ENCODE data around the gene TSPAN5. TPM values are rescaled to one million over a fixed set of nuclear protein-coding genes. Genes with fewer than 3 reads are reported as not detected.

The TSPAN5 gene
- polyA plus RNA-seq, 1 of the 3 experiments (the other 2 are of a cell fraction) = 38.6 TPM

DNA sequence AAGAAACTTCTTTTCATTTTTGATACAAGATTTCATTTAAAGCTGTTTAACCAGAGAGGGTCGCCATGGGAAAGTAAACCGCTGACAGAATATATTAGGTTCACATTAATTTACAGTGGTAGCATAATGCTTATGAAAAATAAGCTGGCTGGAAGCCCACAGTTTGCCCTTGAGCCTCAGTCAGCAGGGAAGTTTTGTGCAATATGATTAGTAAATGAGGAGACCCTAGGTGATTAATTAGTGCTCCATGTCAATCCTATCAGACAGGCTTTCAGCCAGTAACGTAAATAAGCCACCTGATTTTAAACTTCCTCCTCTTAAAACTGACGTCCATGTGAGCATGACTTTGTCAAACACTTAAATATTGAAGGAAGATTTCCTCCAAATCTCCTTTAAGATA is 134.2 kb downstream of the TSPAN5 start:
- no peaks in the 10 kb centered on the region for H3K27me3 ChIP-seq (ENCODE audit: insufficient read depth)
- H3K36me3 ChIP-seq (replicated peaks in 1 of 2; ENCODE audit: control insufficient read depth in 1 of 2, insufficient read depth in 2 of 2, low read length in 1 of 2) = no peaks in the 10 kb centered on the region
- H3K4me2 ChIP-seq = peak overlapping the region; percentile 74
- H3K9me2 ChIP-seq = no peaks in the 10 kb centered on the region
- ChIA-PET CTCF (interaction anchor here (0.6 kb wide), 1 partner anchor 122 kb away, joined by 3 read pairs; no protein-coding TSS in a partner anchor), POLR2A (no interaction called here)
- H3K4me3 ChIP-seq (ENCODE audit: low read depth in 2 of 2, low read length in 1 of 2) = no peak overlapping the region
- H2AFZ ChIP-seq (ENCODE audit: low read depth) = no peak overlapping the region
- no peak for DNase-seq
- TF ChIP-seq FOSL2 (IDR thresholded peaks at IDR 0.05; ENCODE audit: borderline replicate concordance, low read depth) = no peak
- TF ChIP-seq, protein P1, sequence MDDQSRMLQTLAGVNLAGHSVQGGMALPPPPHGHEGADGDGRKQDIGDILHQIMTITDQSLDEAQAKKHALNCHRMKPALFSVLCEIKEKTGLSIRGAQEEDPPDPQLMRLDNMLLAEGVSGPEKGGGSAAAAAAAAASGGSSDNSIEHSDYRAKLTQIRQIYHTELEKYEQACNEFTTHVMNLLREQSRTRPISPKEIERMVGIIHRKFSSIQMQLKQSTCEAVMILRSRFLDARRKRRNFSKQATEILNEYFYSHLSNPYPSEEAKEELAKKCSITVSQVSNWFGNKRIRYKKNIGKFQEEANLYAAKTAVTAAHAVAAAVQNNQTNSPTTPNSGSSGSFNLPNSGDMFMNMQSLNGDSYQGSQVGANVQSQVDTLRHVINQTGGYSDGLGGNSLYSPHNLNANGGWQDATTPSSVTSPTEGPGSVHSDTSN (IDR thresholded peaks at IDR 0.05) = peak; percentile 8; the same call in 1 of the 2 replicates
- H3K79me2 ChIP-seq (ENCODE audit: insufficient read depth) = peaks cover 88% of the 10 kb centered on the region
- peaks cover 31% of the 10 kb centered on the region for H3F3A ChIP-seq (replicated peaks; ENCODE audit: insufficient read depth)
- 55% methylated on average over 4 of the region's 4 CpGs for WGBS (ENCODE audit: low lambda C conversion rate)
- peak overlapping the region; percentile 76; the same call in 1 of the 2 replicates for H3K9ac ChIP-seq
- H3K27ac ChIP-seq (ENCODE audit: low read depth in 2 of 2, low read length in 1 of 2) = peak overlapping the region; percentile 34 to 98; a peak in 3 of 4 replicates
- no peaks in the 10 kb centered on the region for H4K20me1 ChIP-seq (ENCODE audit: insufficient read depth)
- peaks cover 8 to 51% of the 10 kb centered on the region in 2 experiments for H3K4me1 ChIP-seq (ENCODE audit: control insufficient read depth in 1 of 2, insufficient read depth in 2 of 2, low read depth in 1 of 2, low read length in 1 of 2)
- no peaks in the 10 kb centered on the region for H3K9me3 ChIP-seq

DNA sequence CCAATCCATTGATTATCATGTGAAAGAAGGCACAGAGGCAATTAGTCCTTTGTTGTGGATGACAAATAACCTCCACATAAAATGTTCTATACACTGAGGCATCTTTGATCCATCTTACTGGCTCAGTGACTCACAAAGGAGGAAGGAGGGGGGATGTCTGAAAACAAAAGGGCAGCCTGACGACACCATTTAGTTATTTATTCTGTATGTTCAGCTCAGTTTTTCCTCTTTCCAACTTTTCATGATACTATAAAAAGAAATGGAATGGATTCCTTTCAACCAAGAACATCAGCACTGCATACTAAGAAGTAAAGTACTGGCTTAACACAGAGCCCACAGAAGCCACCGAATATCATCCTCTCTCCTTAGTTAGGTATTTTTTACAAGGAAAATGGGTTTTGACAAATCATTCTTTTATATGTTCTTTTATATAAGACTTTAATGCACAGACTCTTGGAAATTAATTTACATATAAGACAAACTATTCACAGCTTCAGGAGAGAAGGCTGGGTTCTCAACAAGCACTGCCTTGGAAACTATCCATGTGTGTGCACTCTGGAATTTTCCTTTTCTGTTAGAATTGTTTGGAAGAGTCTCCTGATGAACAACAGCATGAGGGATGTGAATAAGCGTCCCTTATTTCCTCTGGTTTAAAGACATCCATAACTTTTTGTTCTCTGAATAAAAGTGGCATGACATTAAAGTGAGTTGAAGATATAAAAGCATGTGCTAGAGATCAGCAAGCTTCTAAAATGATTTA is 135.6 kb downstream of the TSPAN5 start:
- H2AFZ ChIP-seq (ENCODE audit: low read depth) = no peak overlapping the region
- peaks cover 40% of the 10 kb centered on the region for H3F3A ChIP-seq (replicated peaks; ENCODE audit: insufficient read depth)
- no peak for TF ChIP-seq GABPA (IDR thresholded peaks at IDR 0.05; ENCODE audit: low read depth)
- TF ChIP-seq POLR2AphosphoS5 (IDR thresholded peaks at IDR 0.05; ENCODE audit: low read depth, low read length) = peak; percentile 56; the same call in 1 of the 2 replicates
- TF ChIP-seq RFX5 (IDR thresholded peaks at IDR 0.05; ENCODE audit: low read length) = no peak
- TF ChIP-seq EP300 (IDR thresholded peaks at IDR 0.05; ENCODE audit: borderline replicate concordance in 1 of 2, low read depth in 1 of 2, low read length in 1 of 2) = peak in 1 of 2 experiments; percentile 84; a peak in 2 of 4 replicates
- TF ChIP-seq TEAD4 (IDR thresholded peaks at IDR 0.05; ENCODE audit: borderline replicate concordance, insufficient read depth) = peak; percentile 78
- TF ChIP-seq FOXM1 (IDR thresholded peaks at IDR 0.05; ENCODE audit: low read depth) = 0 out of 2 replicates have a peak, but pooled peaks have one; percentile 64
- TF ChIP-seq MEF2A (IDR thresholded peaks at IDR 0.05; ENCODE audit: borderline replicate concordance, low read depth) = peak; percentile 96
- peak; percentile 59; the same call in 1 of the 2 replicates for TF ChIP-seq RXRA (IDR thresholded peaks at IDR 0.05; ENCODE audit: borderline replicate concordance, low read depth)
- TF ChIP-seq JUND (IDR thresholded peaks at IDR 0.05) = peak; percentile 93
- TF ChIP-seq TCF12 (IDR thresholded peaks at IDR 0.05) = peak; percentile 83
- TF ChIP-seq, protein P1 (IDR thresholded peaks at IDR 0.05) = peak; percentile 77
- TF ChIP-seq, protein P2, sequence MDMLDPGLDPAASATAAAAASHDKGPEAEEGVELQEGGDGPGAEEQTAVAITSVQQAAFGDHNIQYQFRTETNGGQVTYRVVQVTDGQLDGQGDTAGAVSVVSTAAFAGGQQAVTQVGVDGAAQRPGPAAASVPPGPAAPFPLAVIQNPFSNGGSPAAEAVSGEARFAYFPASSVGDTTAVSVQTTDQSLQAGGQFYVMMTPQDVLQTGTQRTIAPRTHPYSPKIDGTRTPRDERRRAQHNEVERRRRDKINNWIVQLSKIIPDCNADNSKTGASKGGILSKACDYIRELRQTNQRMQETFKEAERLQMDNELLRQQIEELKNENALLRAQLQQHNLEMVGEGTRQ (IDR thresholded peaks at IDR 0.05; ENCODE audit: borderline replicate concordance, low read depth, low read length) = no peak
- peak; percentile 91; the same call in 1 of the 2 replicates for TF ChIP-seq FOSL2 (IDR thresholded peaks at IDR 0.05; ENCODE audit: borderline replicate concordance, low read depth)
- peak; percentile 62; the same call in 1 of the 2 replicates for TF ChIP-seq NFIC (IDR thresholded peaks at IDR 0.05; ENCODE audit: borderline replicate concordance)
- no peak for DNase-seq
- peaks cover 8 to 62% of the 10 kb centered on the region in 2 experiments for H3K4me1 ChIP-seq (ENCODE audit: control insufficient read depth in 1 of 2, insufficient read depth in 2 of 2, low read depth in 1 of 2, low read length in 1 of 2)
- no peaks in the 10 kb centered on the region for H4K20me1 ChIP-seq (ENCODE audit: insufficient read depth)
- H3K9me2 ChIP-seq = no peaks in the 10 kb centered on the region
- whole genome bisulfite sequencing (ENCODE audit: low lambda C conversion rate) = 9% methylated on average over 3 of the region's 3 CpGs
- H3K9me3 ChIP-seq = no peaks in the 10 kb centered on the region
- H3K27ac ChIP-seq (ENCODE audit: low read depth in 2 of 2, low read length in 1 of 2) = peak overlapping the region; percentile 82 to 98
- H3K9ac ChIP-seq = peak overlapping the region; percentile 76
- POLR2A ChIA-PET = interaction anchor here (0.6 kb wide), 1 partner anchor 406 kb away, joined by 4 read pairs; the partner anchor contains the start of gene EIF4E
- peak overlapping the region; percentile 9 to 15; a peak in 3 of 4 replicates for H3K4me3 ChIP-seq (ENCODE audit: low read depth in 2 of 2, low read length in 1 of 2)
- H3K79me2 ChIP-seq (ENCODE audit: insufficient read depth) = peaks cover 88% of the 10 kb centered on the region
- no peaks in the 10 kb centered on the region for H3K27me3 ChIP-seq (ENCODE audit: insufficient read depth)
- no peaks in the 10 kb centered on the region for H3K36me3 ChIP-seq (replicated peaks in 1 of 2; ENCODE audit: control insufficient read depth in 1 of 2, insufficient read depth in 2 of 2, low read length in 1 of 2)
- peak overlapping the region; percentile 74 for H3K4me2 ChIP-seq
- CTCF ChIA-PET = no interaction called here

Measured in SK-N-SH (cell line).